Muscle layer of colon (tissue), 2 donors: ENCODE measurements around the gene CTTNBP2.

Experiments
- H3K27ac ChIP-seq: one replicate; pipeline ENCODE4 v1.7.0; 2013; ENCODE audit warnings: low read depth, mild to moderate bottlenecking, low read length, moderate library complexity
- H3K27me3 ChIP-seq, 2 donors: one replicate each; pipeline ENCODE4 v1.7.0; 2013; ENCODE audit warnings: low read length in 2 of 2, mild to moderate bottlenecking in 2 of 2; ENCODE audit not compliant: insufficient read depth in 2 of 2, control insufficient read depth in 1 of 2
- H3K36me3 ChIP-seq: one replicate; pipeline ENCODE4 v1.7.0; 2013; ENCODE audit warnings: mild to moderate bottlenecking, low read length; ENCODE audit not compliant: insufficient read depth
- H3K4me1 ChIP-seq: one replicate; pipeline ENCODE4 v1.7.0; 2013; ENCODE audit warnings: mild to moderate bottlenecking, low read length; ENCODE audit not compliant: insufficient read depth
- H3K4me3 ChIP-seq, 2 donors: one replicate each; pipeline ENCODE4 v1.7.0; 2013; ENCODE audit warnings: low read length in 2 of 2, low read depth in 1 of 2, mild to moderate bottlenecking in 1 of 2, moderate library complexity in 1 of 2
- H3K9ac ChIP-seq: one replicate; pipeline ENCODE4 v1.7.0; 2013; ENCODE audit warnings: low read length
- H3K9me3 ChIP-seq: one replicate; pipeline ENCODE4 v1.7.0; 2013; ENCODE audit warnings: mild to moderate bottlenecking, low read length
- donor health status: abdominal sarcoma.
- donor health status: Adenocarcinoma of cecum.

The CTTNBP2 gene

GRCh38 chr7:117894037-117894436 lies 20.8 kb upstream of the CTTNBP2 start:
- Histone ChIP-seq H3K27ac (no peak overlapping the region), H3K4me3 (no peak overlapping the region), H3K36me3 (no peaks in the 10 kb centered on the region), H3K9me3 (no peaks in the 10 kb centered on the region), H3K4me1 (no peaks in the 10 kb centered on the region), H3K9ac (no peak overlapping the region), H3K27me3 (no peaks in the 10 kb centered on the region)

GRCh38 chr7:117892821-117893220 lies 19.6 kb upstream of the CTTNBP2 start:
- no peaks in the 10 kb centered on the region for H3K4me1 ChIP-seq
- H3K9me3 ChIP-seq, result no peaks in the 10 kb centered on the region
- H3K36me3 ChIP-seq, result no peaks in the 10 kb centered on the region
- no peaks in the 10 kb centered on the region for H3K27me3 ChIP-seq
- no peak overlapping the region for H3K27ac ChIP-seq
- no peak overlapping the region for H3K9ac ChIP-seq
- no peak overlapping the region for H3K4me3 ChIP-seq

DNA sequence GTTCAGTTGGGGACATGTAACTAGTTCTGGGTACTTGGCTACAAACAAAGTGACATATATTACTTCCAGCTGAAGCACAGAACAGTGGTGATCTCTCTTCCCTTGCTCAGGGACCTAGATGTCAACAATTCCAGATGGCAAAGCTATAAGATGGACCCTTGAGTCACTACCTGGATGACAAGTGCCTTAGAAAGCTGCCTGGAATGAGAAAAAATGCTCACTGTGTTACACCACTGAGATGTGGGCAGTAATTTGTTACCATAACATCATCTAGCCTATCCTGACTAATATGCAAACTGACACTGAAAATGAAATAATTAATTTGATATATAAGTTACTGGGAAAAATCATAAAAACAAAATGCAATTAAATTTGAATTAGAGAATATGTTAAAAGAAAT lies 16.4 kb upstream of the CTTNBP2 start:
- Histone ChIP-seq H3K27ac (no peak overlapping the region), H3K27me3 (no peaks in the 10 kb centered on the region), H3K4me1 (no peaks in the 10 kb centered on the region), H3K9me3 (no peaks in the 10 kb centered on the region), H3K4me3 (no peak overlapping the region), H3K36me3 (no peaks in the 10 kb centered on the region), H3K9ac (no peak overlapping the region)

GRCh38 chr7:117888627-117889026 lies 15.4 kb upstream of the CTTNBP2 start:
- H3K4me3 ChIP-seq, result no peak overlapping the region
- H3K36me3 ChIP-seq, result no peaks in the 10 kb centered on the region
- H3K4me1 ChIP-seq, result no peaks in the 10 kb centered on the region
- H3K27ac ChIP-seq, result no peak overlapping the region
- no peaks in the 10 kb centered on the region for H3K27me3 ChIP-seq
- no peaks in the 10 kb centered on the region for H3K9me3 ChIP-seq
- H3K9ac ChIP-seq, result no peak overlapping the region

DNA sequence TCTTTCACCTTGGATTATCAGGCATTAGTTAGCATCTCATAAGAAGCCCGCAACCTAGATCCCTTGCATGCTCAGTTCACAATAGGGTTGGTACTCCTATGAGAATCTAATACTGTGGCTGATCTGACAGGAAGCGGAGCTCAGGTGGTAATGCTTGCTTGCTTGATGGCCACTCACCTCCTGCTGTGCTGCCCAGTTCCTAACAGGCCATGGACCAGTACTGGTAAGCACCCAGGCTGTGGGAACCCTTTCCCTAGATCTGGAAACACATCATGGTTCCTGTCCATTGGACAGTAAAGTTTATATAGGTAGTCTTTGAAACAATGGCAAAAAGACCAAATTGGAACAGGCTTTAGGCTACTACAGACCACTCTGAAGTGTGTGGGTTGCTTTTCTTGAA lies 9.4 kb upstream of the CTTNBP2 start:
- no peak overlapping the region for H3K4me3 ChIP-seq
- no peak overlapping the region for H3K27ac ChIP-seq
- no peaks in the 10 kb centered on the region for H3K27me3 ChIP-seq
- no peak overlapping the region for H3K9ac ChIP-seq
- no peaks in the 10 kb centered on the region for H3K9me3 ChIP-seq
- H3K36me3 ChIP-seq, result no peaks in the 10 kb centered on the region
- no peaks in the 10 kb centered on the region for H3K4me1 ChIP-seq

- Histone ChIP-seq H3K27me3 (no peaks in the 10 kb centered on the region), H3K4me3 (no peak overlapping the region), H3K9ac (no peak overlapping the region), H3K27ac (no peak overlapping the region), H3K9me3 (no peaks in the 10 kb centered on the region), H3K4me1 (peaks cover 2% of the 10 kb centered on the region), H3K36me3 (no peaks in the 10 kb centered on the region)
Observed at GRCh38 chr7:117876761-117877160, 3.5 kb upstream of the CTTNBP2 start.

DNA sequence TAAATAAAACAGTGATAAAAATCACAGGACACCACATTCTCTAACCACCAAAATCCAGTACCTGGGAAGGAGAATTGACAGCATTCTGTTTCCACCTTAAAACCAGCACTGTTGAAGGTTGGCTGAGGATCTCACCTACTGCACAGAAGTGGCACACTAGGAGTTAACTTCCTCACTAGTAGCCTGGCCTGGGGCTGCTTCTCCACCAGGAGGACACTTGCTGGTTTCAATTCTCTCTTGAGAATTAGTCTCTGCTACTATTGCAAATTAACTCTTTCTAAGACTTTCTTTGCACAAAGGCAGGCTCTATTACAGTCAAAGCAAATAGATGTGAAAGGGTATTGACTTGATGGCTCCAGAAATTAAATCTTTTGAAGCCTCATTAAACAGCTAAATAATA lies 2.3 kb upstream of the CTTNBP2 start:
- no peaks in the 10 kb centered on the region for H3K36me3 ChIP-seq
- no peaks in the 10 kb centered on the region for H3K9me3 ChIP-seq
- H3K27ac ChIP-seq, result no peak overlapping the region
- H3K27me3 ChIP-seq, result no peaks in the 10 kb centered on the region
- peaks cover 14% of the 10 kb centered on the region for H3K4me1 ChIP-seq
- H3K4me3 ChIP-seq, result no peak overlapping the region
- no peak overlapping the region for H3K9ac ChIP-seq

- no peak overlapping the region for H3K27ac ChIP-seq
- no peaks in the 10 kb centered on the region for H3K36me3 ChIP-seq
- no peak overlapping the region for H3K9ac ChIP-seq
- H3K4me3 ChIP-seq, result peak overlapping the region in 1 of 2 donors; percentile 52
- H3K4me1 ChIP-seq, result peaks cover 25% of the 10 kb centered on the region
- H3K27me3 ChIP-seq, result no peaks in the 10 kb centered on the region
- no peaks in the 10 kb centered on the region for H3K9me3 ChIP-seq
Observed at GRCh38 chr7:117874191-117874700, 1.0 kb upstream of the CTTNBP2 start.

- H3K9ac ChIP-seq, result peak overlapping the region; percentile 8
- H3K36me3 ChIP-seq, result no peaks in the 10 kb centered on the region
- peaks cover 30% of the 10 kb centered on the region for H3K4me1 ChIP-seq
- peak overlapping the region; percentile 84 to 92 for H3K4me3 ChIP-seq
- no peaks in the 10 kb centered on the region for H3K27me3 ChIP-seq
- no peaks in the 10 kb centered on the region for H3K9me3 ChIP-seq
- H3K27ac ChIP-seq, result peak overlapping the region; percentile 50
Observed at GRCh38 chr7:117872561-117873309, 506 bp downstream of the CTTNBP2 start.

GRCh38 chr7:117871778-117872538 lies 1.3 kb downstream of the CTTNBP2 start:
- H3K9ac ChIP-seq, result peak overlapping the region; percentile 8
- no peaks in the 10 kb centered on the region for H3K27me3 ChIP-seq
- peak overlapping the region; percentile 50 for H3K27ac ChIP-seq
- H3K4me3 ChIP-seq, result peak overlapping the region; percentile 84 to 92
- H3K9me3 ChIP-seq, result no peaks in the 10 kb centered on the region
- H3K36me3 ChIP-seq, result no peaks in the 10 kb centered on the region
- peaks cover 30% of the 10 kb centered on the region for H3K4me1 ChIP-seq

DNA sequence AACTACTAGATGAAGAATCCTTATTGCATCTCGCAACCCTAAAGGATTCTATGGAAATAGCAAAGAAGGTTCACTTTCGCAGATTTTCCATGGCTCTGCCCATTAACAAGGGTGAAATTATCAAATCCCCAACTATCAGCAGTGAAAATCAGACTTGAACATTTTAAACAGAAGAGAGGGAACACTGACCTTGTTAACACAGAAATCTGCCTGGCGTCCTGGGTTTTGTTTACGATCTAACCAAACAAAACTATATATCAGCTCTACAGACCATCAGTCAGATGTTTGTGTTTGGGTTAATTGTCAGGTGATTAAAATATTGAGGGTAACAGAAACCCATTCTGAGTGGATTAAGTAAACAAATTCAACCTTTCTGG lies 1.9 kb downstream of the CTTNBP2 start:
- Histone ChIP-seq H3K27me3 (no peaks in the 10 kb centered on the region), H3K9ac (no peak overlapping the region)

More for the DNA sequence above, 1.9 kb downstream of the CTTNBP2 start:
- Histone ChIP-seq H3K9me3 (no peaks in the 10 kb centered on the region), H3K4me1 (peaks cover 30% of the 10 kb centered on the region), H3K36me3 (no peaks in the 10 kb centered on the region), H3K4me3 (peak overlapping the region in 1 of 2 donors; percentile 84), H3K27ac (no peak overlapping the region)
